ENCODE results near the gene MAML1.

MAML1 gene

GRCh38 chr5:179800696-179801201, 68.1 kb downstream of the MAML1 start:
- no peaks in the 10 kb centered on the region for H4K20me1 ChIP-seq (ENCODE audit: insufficient read depth)
- H3K27ac ChIP-seq = no peak overlapping the region
- TF ChIP-seq, protein P1, sequence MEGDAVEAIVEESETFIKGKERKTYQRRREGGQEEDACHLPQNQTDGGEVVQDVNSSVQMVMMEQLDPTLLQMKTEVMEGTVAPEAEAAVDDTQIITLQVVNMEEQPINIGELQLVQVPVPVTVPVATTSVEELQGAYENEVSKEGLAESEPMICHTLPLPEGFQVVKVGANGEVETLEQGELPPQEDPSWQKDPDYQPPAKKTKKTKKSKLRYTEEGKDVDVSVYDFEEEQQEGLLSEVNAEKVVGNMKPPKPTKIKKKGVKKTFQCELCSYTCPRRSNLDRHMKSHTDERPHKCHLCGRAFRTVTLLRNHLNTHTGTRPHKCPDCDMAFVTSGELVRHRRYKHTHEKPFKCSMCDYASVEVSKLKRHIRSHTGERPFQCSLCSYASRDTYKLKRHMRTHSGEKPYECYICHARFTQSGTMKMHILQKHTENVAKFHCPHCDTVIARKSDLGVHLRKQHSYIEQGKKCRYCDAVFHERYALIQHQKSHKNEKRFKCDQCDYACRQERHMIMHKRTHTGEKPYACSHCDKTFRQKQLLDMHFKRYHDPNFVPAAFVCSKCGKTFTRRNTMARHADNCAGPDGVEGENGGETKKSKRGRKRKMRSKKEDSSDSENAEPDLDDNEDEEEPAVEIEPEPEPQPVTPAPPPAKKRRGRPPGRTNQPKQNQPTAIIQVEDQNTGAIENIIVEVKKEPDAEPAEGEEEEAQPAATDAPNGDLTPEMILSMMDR (conservative IDR thresholded peaks at IDR 0.05; ENCODE audit: low read depth, low read length) = no peak
- H3K4me3 ChIP-seq (IDR thresholded peaks at IDR 0.05; ENCODE audit: insufficient read depth, low read depth, low read length) = no peak overlapping the region
- H3K36me3 ChIP-seq (ENCODE audit: insufficient read depth) = no peaks in the 10 kb centered on the region
- H2AFZ ChIP-seq (ENCODE audit: low read depth) = no peak overlapping the region
- H3K79me2 ChIP-seq (ENCODE audit: insufficient read depth, low read depth) = peaks cover 18% of the 10 kb centered on the region; the same call in 1 of the 2 replicates
- H3K27me3 ChIP-seq (ENCODE audit: insufficient read depth, low read depth) = no peaks in the 10 kb centered on the region
- no peak overlapping the region for H3K4me2 ChIP-seq
- peaks cover 6% of the 10 kb centered on the region for H3K4me1 ChIP-seq (ENCODE audit: low read depth, poor library complexity, severe bottlenecking)
- H3K9ac ChIP-seq = no peak overlapping the region

DNA sequence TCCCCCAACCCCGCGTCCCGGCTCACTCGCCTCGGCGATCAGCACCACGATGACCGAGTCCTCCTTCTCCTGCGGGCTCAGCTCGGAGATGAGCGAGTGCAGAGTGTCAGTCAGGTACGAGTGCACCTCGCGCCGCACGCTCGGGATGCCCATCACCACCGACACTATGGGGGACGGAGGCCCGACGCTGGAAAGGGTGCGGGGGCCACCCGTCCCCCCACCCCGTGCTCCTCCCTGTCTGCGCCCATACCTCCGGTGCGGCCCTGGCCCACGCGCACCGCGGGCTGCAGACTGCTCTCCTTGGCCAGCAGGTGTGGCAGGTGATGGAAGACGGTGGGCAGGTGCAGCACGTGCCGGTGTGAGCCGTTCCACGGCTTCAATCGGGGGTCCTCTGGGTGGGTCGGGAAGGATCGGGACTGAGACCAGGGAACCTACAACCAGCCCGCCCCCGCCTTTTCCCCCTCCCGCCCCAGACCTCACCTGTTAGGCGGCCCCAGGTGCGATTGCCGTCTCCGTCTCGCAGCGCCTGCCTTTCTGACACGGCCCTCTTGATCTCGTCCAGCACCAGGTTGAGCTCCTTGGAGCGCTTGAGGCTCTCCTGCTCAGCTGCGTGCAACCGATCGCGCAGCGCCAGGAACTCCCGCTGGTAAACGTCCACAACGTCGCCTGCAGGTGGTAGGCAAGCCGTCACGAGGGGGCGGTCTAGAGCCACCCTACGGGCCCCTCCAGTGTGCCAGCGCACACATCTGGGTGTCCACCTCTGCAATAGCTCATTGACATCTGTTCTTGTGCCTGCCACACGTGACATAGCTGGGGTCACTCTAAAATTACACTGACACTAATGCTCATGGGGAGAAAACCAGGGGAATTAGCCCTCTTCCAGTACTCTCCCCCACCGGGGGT, 68.9 kb downstream of the MAML1 start:
- Histone ChIP-seq H3K27ac (no peak overlapping the region), H3K4me3 (IDR thresholded peaks at IDR 0.05; ENCODE audit: insufficient read depth, low read depth, low read length) (no peak overlapping the region), H3K79me2 (ENCODE audit: insufficient read depth, low read depth) (peaks cover 18% of the 10 kb centered on the region; the same call in 1 of the 2 replicates), H2AFZ (ENCODE audit: low read depth) (no peak overlapping the region), H3K9ac (no peak overlapping the region), H4K20me1 (ENCODE audit: insufficient read depth) (no peaks in the 10 kb centered on the region), H3K4me1 (ENCODE audit: low read depth, poor library complexity, severe bottlenecking) (peaks cover 6% of the 10 kb centered on the region), H3K36me3 (ENCODE audit: insufficient read depth) (no peaks in the 10 kb centered on the region), H3K4me2 (no peak overlapping the region), H3K27me3 (ENCODE audit: insufficient read depth, low read depth) (no peaks in the 10 kb centered on the region)
- TF ChIP-seq, protein P1 (conservative IDR thresholded peaks at IDR 0.05; ENCODE audit: low read depth, low read length) = no peak

DNA sequence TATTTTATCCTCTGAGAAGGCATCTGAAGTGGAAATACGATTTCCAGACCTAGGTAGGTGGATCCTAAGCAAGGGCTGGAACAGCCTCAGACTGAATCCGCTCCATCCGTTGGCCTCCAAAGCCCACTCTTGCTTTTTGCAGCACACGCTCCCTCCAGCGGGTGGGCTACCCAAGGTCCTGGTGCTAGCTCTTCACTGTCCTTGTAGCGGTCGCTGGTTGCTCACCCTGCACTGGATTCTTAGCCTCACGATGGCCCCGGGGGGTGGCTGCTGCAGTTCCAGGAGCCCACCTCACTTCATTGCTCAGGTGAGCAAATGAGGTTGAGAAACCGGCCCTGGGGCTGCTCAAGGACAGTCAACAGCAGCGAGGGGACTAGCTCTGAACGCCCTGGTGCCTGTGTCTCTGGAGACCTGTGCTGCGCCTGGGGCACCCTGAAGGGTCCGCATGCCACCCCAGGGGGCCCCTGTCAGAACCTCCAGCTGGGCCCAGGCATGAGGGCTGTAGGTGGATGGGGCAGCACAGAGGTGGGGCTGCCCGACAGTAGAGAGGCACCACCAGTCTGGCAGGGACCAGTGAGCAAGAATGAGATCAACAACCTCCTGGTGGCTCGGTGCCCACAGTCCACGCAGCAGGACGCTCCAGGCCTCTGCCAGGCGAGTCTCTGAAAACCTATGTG, 69.7 kb downstream of the MAML1 start:
- H3K27me3 ChIP-seq (ENCODE audit: insufficient read depth, low read depth) = no peaks in the 10 kb centered on the region
- peaks cover 6% of the 10 kb centered on the region for H3K4me1 ChIP-seq (ENCODE audit: low read depth, poor library complexity, severe bottlenecking)
- no peak overlapping the region for H2AFZ ChIP-seq (ENCODE audit: low read depth)
- TF ChIP-seq, protein P1 (conservative IDR thresholded peaks at IDR 0.05; ENCODE audit: low read depth, low read length) = no peak
- H3K27ac ChIP-seq = no peak overlapping the region
- no peak overlapping the region for H3K4me2 ChIP-seq
- no peak overlapping the region for H3K9ac ChIP-seq
- H4K20me1 ChIP-seq (ENCODE audit: insufficient read depth) = no peaks in the 10 kb centered on the region
- H3K36me3 ChIP-seq (ENCODE audit: insufficient read depth) = no peaks in the 10 kb centered on the region
- H3K4me3 ChIP-seq (IDR thresholded peaks at IDR 0.05; ENCODE audit: insufficient read depth, low read depth, low read length) = no peak overlapping the region
- peaks cover 18% of the 10 kb centered on the region; the same call in 1 of the 2 replicates for H3K79me2 ChIP-seq (ENCODE audit: insufficient read depth, low read depth)

- Histone ChIP-seq H3K4me3 (IDR thresholded peaks at IDR 0.05; ENCODE audit: insufficient read depth, low read depth, low read length) (no peak overlapping the region), H3K27ac (no peak overlapping the region), H3K9ac (no peak overlapping the region), H3K27me3 (ENCODE audit: insufficient read depth, low read depth) (no peaks in the 10 kb centered on the region), H4K20me1 (ENCODE audit: insufficient read depth) (no peaks in the 10 kb centered on the region), H3K79me2 (ENCODE audit: insufficient read depth, low read depth) (peaks cover 18% of the 10 kb centered on the region; the same call in 1 of the 2 replicates), H3K4me1 (ENCODE audit: low read depth, poor library complexity, severe bottlenecking) (peaks cover 6% of the 10 kb centered on the region), H3K4me2 (no peak overlapping the region), H2AFZ (ENCODE audit: low read depth) (no peak overlapping the region), H3K36me3 (ENCODE audit: insufficient read depth) (no peaks in the 10 kb centered on the region)
- TF ChIP-seq, protein P1 (conservative IDR thresholded peaks at IDR 0.05; ENCODE audit: low read depth, low read length) = no peak
These were observed 70.4 kb downstream of the MAML1 start for GRCh38 chr5:179802950-179803562.
